ENCODE measurements around the gene LEFTY1.

The LEFTY1 gene

DNA sequence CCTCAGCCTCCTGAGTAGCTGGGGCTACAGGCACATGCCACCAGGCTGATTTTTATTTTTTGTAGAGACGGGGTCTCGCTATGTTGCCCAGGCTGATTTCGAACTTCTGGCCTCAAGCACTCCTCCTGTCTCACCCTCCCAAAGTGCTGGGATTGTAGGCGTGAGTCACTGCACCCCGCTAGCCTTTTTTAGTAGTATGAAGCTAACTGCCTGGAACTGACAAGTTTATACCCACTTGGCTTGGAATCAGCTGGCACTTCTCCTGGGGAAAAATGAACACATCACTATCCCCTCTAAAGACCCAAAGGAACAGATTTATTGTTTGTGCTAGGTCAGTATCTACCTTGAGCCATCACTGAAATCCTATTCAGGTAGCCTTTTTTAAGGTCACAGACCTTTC lies 25.8 kb downstream of the LEFTY1 start:
- Histone ChIP-seq H3K27me3 (replicated peaks; ENCODE audit: control insufficient read depth, insufficient read depth, low read length) (no peaks in the 10 kb centered on the region), H3K36me3 (ENCODE audit: control insufficient read depth, insufficient read depth, low read length, severe bottlenecking) (peaks cover 86% of the 10 kb centered on the region), H3K4me3 (ENCODE audit: low read length) (no peak overlapping the region), H3K9me3 (ENCODE audit: control insufficient read depth, low read length) (no peaks in the 10 kb centered on the region), H3K4me1 (ENCODE audit: control insufficient read depth, insufficient read depth, low read length) (peaks cover 7% of the 10 kb centered on the region), H3K9ac (ENCODE audit: low read length) (no peak overlapping the region)
- DNase-seq (ENCODE audit: low read depth), result no peak

- Histone ChIP-seq H3K27me3 (replicated peaks; ENCODE audit: control insufficient read depth, insufficient read depth, low read length) (no peaks in the 10 kb centered on the region), H3K9ac (ENCODE audit: low read length) (no peak overlapping the region), H3K4me1 (ENCODE audit: control insufficient read depth, insufficient read depth, low read length) (peaks cover 7% of the 10 kb centered on the region), H3K9me3 (ENCODE audit: control insufficient read depth, low read length) (no peaks in the 10 kb centered on the region), H3K36me3 (ENCODE audit: control insufficient read depth, insufficient read depth, low read length, severe bottlenecking) (peaks cover 84% of the 10 kb centered on the region), H3K4me3 (ENCODE audit: low read length) (no peak overlapping the region)
- no peak for DNase-seq (ENCODE audit: low read depth)
Observed at GRCh38 chr1:225862581-225862950, 26.4 kb downstream of the LEFTY1 start.

GRCh38 chr1:225861834-225862580 lies 26.9 kb downstream of the LEFTY1 start:
- H3K9ac ChIP-seq (ENCODE audit: low read length), result no peak overlapping the region
- H3K4me1 ChIP-seq (ENCODE audit: control insufficient read depth, insufficient read depth, low read length), result peaks cover 7% of the 10 kb centered on the region
- H3K9me3 ChIP-seq (ENCODE audit: control insufficient read depth, low read length), result no peaks in the 10 kb centered on the region
- H3K27me3 ChIP-seq (replicated peaks; ENCODE audit: control insufficient read depth, insufficient read depth, low read length), result no peaks in the 10 kb centered on the region
- no peak overlapping the region for H3K4me3 ChIP-seq (ENCODE audit: low read length)
- DNase-seq (ENCODE audit: low read depth), result no peak
- peaks cover 84% of the 10 kb centered on the region for H3K36me3 ChIP-seq (ENCODE audit: control insufficient read depth, insufficient read depth, low read length, severe bottlenecking)

DNA sequence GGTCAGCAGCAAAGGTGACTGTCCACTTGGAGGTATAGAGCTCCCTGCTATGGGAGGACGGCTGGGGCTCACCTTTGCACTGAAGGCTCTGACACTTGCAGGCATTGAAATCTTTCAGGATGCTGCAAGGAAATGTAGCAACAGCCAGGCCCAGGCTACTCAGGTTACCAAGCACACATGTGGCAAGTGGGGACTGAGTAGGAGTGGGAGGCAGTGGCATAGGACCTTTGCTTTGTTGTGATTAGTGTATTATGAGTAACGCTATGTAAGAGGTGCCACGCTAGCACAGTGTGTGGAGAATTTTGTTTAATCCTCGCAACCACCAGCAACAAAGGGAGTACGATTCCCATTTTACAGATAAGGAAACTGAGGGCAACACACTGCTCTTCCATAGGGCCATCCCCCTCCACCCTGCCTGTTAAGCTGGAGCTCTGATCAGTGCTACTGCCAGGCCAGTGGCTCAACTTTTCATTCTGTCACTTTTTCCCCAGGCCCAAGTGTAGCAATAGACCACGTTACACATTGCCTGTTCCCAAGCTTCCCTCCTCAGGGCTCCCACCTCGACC lies 28.0 kb downstream of the LEFTY1 start:
- H3K4me3 ChIP-seq (ENCODE audit: low read length), result no peak overlapping the region
- no peaks in the 10 kb centered on the region for H3K9me3 ChIP-seq (ENCODE audit: control insufficient read depth, low read length)
- H3K9ac ChIP-seq (ENCODE audit: low read length), result no peak overlapping the region
- H3K36me3 ChIP-seq (ENCODE audit: control insufficient read depth, insufficient read depth, low read length, severe bottlenecking), result peaks cover 83% of the 10 kb centered on the region
- H3K4me1 ChIP-seq (ENCODE audit: control insufficient read depth, insufficient read depth, low read length), result peaks cover 2% of the 10 kb centered on the region
- DNase-seq (ENCODE audit: low read depth), result no peak
- H3K27me3 ChIP-seq (replicated peaks; ENCODE audit: control insufficient read depth, insufficient read depth, low read length), result no peaks in the 10 kb centered on the region

DNA sequence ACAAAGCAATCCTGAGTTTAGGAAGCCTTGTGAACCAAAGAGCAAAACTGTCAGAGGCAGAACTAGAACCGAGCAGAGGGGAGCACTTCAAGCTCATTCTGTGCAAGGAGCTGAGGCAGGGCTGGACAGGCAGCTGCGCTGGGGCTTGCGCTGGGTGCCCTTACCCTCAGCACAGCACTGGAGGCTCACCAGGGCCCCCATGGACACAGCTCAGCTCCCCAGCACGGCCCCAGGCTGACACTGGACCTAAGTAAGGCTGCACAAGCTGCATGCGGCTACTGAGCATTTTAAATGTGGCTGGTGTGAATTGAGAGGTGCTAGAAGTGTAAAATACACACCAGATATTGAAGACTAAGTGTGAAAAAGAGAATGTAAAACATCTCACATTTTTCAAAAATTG lies 28.8 kb downstream of the LEFTY1 start:
- peaks cover 82% of the 10 kb centered on the region for H3K36me3 ChIP-seq (ENCODE audit: control insufficient read depth, insufficient read depth, low read length, severe bottlenecking)
- no peaks in the 10 kb centered on the region for H3K4me1 ChIP-seq (ENCODE audit: control insufficient read depth, insufficient read depth, low read length)
- no peak overlapping the region for H3K4me3 ChIP-seq (ENCODE audit: low read length)
- H3K27me3 ChIP-seq (replicated peaks; ENCODE audit: control insufficient read depth, insufficient read depth, low read length), result no peaks in the 10 kb centered on the region
- no peaks in the 10 kb centered on the region for H3K9me3 ChIP-seq (ENCODE audit: control insufficient read depth, low read length)
- no peak for DNase-seq (ENCODE audit: low read depth)
- no peak overlapping the region for H3K9ac ChIP-seq (ENCODE audit: low read length)

DNA sequence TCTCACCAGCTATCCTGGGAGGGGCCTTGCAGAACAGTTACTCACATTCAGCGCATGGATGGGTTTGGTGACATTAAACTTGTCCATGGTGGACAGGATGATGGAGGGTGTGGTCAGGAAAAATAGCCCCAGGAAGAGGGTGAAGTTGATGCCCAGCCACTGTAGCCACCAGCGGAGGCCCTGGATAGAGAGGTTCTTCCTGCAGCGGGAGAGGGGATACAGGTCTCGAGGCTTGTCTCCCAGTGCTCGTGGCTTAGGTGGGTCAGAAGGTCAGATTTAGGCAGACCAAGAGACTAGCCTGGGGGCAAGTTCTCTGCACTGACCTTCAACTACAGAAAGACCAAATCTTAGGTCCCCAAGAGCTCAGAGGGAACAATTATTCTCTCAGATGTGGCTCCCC lies 29.8 kb downstream of the LEFTY1 start:
- Histone ChIP-seq H3K9me3 (ENCODE audit: control insufficient read depth, low read length) (no peaks in the 10 kb centered on the region), H3K36me3 (ENCODE audit: control insufficient read depth, insufficient read depth, low read length, severe bottlenecking) (peaks cover 87% of the 10 kb centered on the region), H3K4me1 (ENCODE audit: control insufficient read depth, insufficient read depth, low read length) (no peaks in the 10 kb centered on the region), H3K4me3 (ENCODE audit: low read length) (no peak overlapping the region), H3K27me3 (replicated peaks; ENCODE audit: control insufficient read depth, insufficient read depth, low read length) (no peaks in the 10 kb centered on the region), H3K9ac (ENCODE audit: low read length) (no peak overlapping the region)
- DNase-seq (ENCODE audit: low read depth), result no peak

- no peaks in the 10 kb centered on the region for H3K27me3 ChIP-seq (replicated peaks; ENCODE audit: control insufficient read depth, insufficient read depth, low read length)
- no peaks in the 10 kb centered on the region for H3K4me1 ChIP-seq (ENCODE audit: control insufficient read depth, insufficient read depth, low read length)
Observed at GRCh38 chr1:225857256-225857655, 31.7 kb downstream of the LEFTY1 start.

GRCh38 chr1:225855503-225856300 lies 33.2 kb downstream of the LEFTY1 start:
- peaks cover 82% of the 10 kb centered on the region for H3K36me3 ChIP-seq (ENCODE audit: control insufficient read depth, insufficient read depth, low read length, severe bottlenecking)

More at GRCh38 chr1:225857256-225857655, 31.7 kb downstream of the LEFTY1 start:
- Histone ChIP-seq H3K36me3 (ENCODE audit: control insufficient read depth, insufficient read depth, low read length, severe bottlenecking) (peaks cover 90% of the 10 kb centered on the region), H3K9me3 (ENCODE audit: control insufficient read depth, low read length) (no peaks in the 10 kb centered on the region), H3K4me3 (ENCODE audit: low read length) (no peak overlapping the region), H3K9ac (ENCODE audit: low read length) (no peak overlapping the region)
- no peak for DNase-seq (ENCODE audit: low read depth)

DNA sequence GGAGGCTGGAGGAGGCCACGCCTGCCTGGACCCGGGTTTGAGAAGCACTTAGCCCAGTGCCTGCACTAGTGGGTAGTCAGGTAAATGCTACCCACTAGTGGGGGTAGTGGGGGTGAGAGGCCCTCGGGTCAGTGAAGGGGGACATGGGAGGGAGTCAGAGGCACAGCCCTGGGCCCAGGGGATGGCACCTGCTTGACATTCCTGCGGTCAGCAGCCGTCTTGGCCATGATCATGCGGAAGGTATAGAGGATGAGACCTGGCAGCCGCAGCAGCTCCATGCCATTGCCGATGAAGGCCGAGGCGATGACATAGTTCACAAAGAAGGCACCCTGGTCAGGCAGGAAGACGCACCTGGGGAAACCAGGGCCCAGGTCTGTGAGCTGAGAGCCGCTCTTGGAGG lies 35.5 kb downstream of the LEFTY1 start:
- Histone ChIP-seq H3K4me3 (ENCODE audit: low read length) (no peak overlapping the region), H3K4me1 (ENCODE audit: control insufficient read depth, insufficient read depth, low read length) (no peaks in the 10 kb centered on the region), H3K27me3 (replicated peaks; ENCODE audit: control insufficient read depth, insufficient read depth, low read length) (no peaks in the 10 kb centered on the region), H3K36me3 (ENCODE audit: control insufficient read depth, insufficient read depth, low read length, severe bottlenecking) (peaks cover 66% of the 10 kb centered on the region), H3K9ac (ENCODE audit: low read length) (no peak overlapping the region), H3K9me3 (ENCODE audit: control insufficient read depth, low read length) (no peaks in the 10 kb centered on the region)
- no peak for DNase-seq (ENCODE audit: low read depth)

More at GRCh38 chr1:225855503-225856300, 33.2 kb downstream of the LEFTY1 start:
- H3K4me1 ChIP-seq (ENCODE audit: control insufficient read depth, insufficient read depth, low read length), result no peaks in the 10 kb centered on the region
- no peak overlapping the region for H3K4me3 ChIP-seq (ENCODE audit: low read length)
- DNase-seq (ENCODE audit: low read depth), result no peak
- no peak overlapping the region for H3K9ac ChIP-seq (ENCODE audit: low read length)
- no peaks in the 10 kb centered on the region for H3K9me3 ChIP-seq (ENCODE audit: control insufficient read depth, low read length)
- H3K27me3 ChIP-seq (replicated peaks; ENCODE audit: control insufficient read depth, insufficient read depth, low read length), result no peaks in the 10 kb centered on the region

GRCh38 chr1:225852413-225853124 lies 36.4 kb downstream of the LEFTY1 start:
- Histone ChIP-seq H3K36me3 (ENCODE audit: control insufficient read depth, insufficient read depth, low read length, severe bottlenecking) (peaks cover 62% of the 10 kb centered on the region), H3K4me3 (ENCODE audit: low read length) (no peak overlapping the region), H3K27me3 (replicated peaks; ENCODE audit: control insufficient read depth, insufficient read depth, low read length) (no peaks in the 10 kb centered on the region), H3K4me1 (ENCODE audit: control insufficient read depth, insufficient read depth, low read length) (no peaks in the 10 kb centered on the region), H3K9me3 (ENCODE audit: control insufficient read depth, low read length) (no peaks in the 10 kb centered on the region), H3K9ac (ENCODE audit: low read length) (no peak overlapping the region)
- no peak for DNase-seq (ENCODE audit: low read depth)

GRCh38 chr1:225851805-225852204 lies 37.1 kb downstream of the LEFTY1 start:
- DNase-seq (ENCODE audit: low read depth), result no peak
- Histone ChIP-seq H3K27me3 (replicated peaks; ENCODE audit: control insufficient read depth, insufficient read depth, low read length) (no peaks in the 10 kb centered on the region), H3K36me3 (ENCODE audit: control insufficient read depth, insufficient read depth, low read length, severe bottlenecking) (peaks cover 62% of the 10 kb centered on the region), H3K9me3 (ENCODE audit: control insufficient read depth, low read length) (no peaks in the 10 kb centered on the region), H3K4me3 (ENCODE audit: low read length) (no peak overlapping the region), H3K9ac (ENCODE audit: low read length) (no peak overlapping the region), H3K4me1 (ENCODE audit: control insufficient read depth, insufficient read depth, low read length) (no peaks in the 10 kb centered on the region)

All from adipocyte (in vitro differentiated cells).